Vagina (tissue), 2 donors: Measurements from ENCODE around the gene ZNF605.
"Not testable (repeated sequence)": the region's sequence is repeated elsewhere in the genome, so short reads cannot be mapped to it uniquely, and the experiment has no call there.

Source experiments
- POLR2A ChIP-seq, 2 donors: fragments of 450-650 bp; IDR thresholded peaks; one replicate each; pipeline ENCODE4 v1.6.1; 2017; ENCODE audit warnings: antibody characterized with exemption in 2 of 2, mild to moderate bottlenecking in 2 of 2, moderate library complexity in 2 of 2
- POLR2AphosphoS5 ChIP-seq, 2 donors: sonication (generic); formaldehyde crosslinking; IDR thresholded peaks; one replicate each; pipeline ENCODE4 v1.9.0; 2017; ENCODE audit warnings: antibody characterized with exemption in 2 of 2, mild to moderate bottlenecking in 2 of 2, low read depth in 1 of 2; ENCODE audit not compliant: insufficient read depth in 1 of 2
- TF ChIP-seq, protein P1 (sequence below), 3 experiments: fragments of 450-650 bp in 2 of 3; fragments of 200-600 bp in 1 of 3; sonication (generic) in 1 of 3; IDR thresholded peaks; one replicate each; pipeline ENCODE4 v1.5.1; 2017 to 2019; ENCODE audit warnings: antibody characterized with exemption in 3 of 3, mild to moderate bottlenecking in 2 of 3, moderate library complexity in 2 of 3

DNA sequence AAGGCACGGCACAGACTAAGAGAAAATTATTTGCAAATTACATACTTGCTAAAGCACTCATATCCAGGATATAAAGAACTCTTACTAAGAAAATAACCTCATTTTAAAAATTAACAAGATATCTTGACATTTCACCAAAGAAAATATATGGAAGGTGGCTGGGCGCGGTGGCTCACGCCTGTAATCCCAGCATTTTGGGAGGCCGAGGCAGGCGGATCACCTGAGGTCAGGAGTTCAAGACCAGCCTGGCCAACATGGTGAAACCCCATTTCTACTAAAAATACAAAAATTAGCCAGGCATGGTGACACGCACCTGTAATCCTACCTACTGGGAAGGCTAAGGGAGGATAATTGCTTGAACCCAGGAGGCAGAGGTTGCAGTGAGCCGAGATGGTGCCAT lies 19.2 kb downstream of the ZNF605 start:
- not testable (repeated sequence) for TF ChIP-seq POLR2A (IDR thresholded peaks at IDR 0.05); POLR2AphosphoS5 (IDR thresholded peaks at IDR 0.05; ENCODE audit: insufficient read depth in 1 of 2, low read depth in 1 of 2)
- TF ChIP-seq, protein P1, sequence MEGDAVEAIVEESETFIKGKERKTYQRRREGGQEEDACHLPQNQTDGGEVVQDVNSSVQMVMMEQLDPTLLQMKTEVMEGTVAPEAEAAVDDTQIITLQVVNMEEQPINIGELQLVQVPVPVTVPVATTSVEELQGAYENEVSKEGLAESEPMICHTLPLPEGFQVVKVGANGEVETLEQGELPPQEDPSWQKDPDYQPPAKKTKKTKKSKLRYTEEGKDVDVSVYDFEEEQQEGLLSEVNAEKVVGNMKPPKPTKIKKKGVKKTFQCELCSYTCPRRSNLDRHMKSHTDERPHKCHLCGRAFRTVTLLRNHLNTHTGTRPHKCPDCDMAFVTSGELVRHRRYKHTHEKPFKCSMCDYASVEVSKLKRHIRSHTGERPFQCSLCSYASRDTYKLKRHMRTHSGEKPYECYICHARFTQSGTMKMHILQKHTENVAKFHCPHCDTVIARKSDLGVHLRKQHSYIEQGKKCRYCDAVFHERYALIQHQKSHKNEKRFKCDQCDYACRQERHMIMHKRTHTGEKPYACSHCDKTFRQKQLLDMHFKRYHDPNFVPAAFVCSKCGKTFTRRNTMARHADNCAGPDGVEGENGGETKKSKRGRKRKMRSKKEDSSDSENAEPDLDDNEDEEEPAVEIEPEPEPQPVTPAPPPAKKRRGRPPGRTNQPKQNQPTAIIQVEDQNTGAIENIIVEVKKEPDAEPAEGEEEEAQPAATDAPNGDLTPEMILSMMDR (IDR thresholded peaks at IDR 0.05): not testable (repeated sequence)
